Activated naive CD4-positive, alpha-beta T cell treated with anti-CD3 and anti-CD28 coated beads, Interleukin-2, amount 10 ng/mL, durations not matched to agents 7 days and 5 days (primary cell): ENCODE measurements around the gene NCBP1.
A peak's percentile ranks its signal among the peaks of the same experiment; 100 is the strongest.

Experiments used
- CTCF ChIA-PET: fragments of 350-600 bp; sonication (Branson Sonifier 250); formaldehyde crosslinking; loops from one replicate; lab custom pipeline; 2021; ENCODE audit warnings: antibody characterized with exemption; lab: Charles Lee
- DNase-seq: peaks from one replicate; pipeline ENCODE4 v3.0.0-alpha.2; 2020
- H3K27ac Mint-ChIP-seq: one replicate; pipeline ENCODE4 v1.8.0; 2021; ENCODE audit warnings: mild to moderate bottlenecking, moderate library complexity, mixed read lengths
- H3K27me3 Mint-ChIP-seq: one replicate; pipeline ENCODE4 v1.8.0; 2021; ENCODE audit warnings: mild to moderate bottlenecking, mixed read lengths
- H3K36me3 Mint-ChIP-seq: one replicate; pipeline ENCODE4 v1.8.0; 2021; ENCODE audit warnings: mixed read lengths
- H3K4me1 Mint-ChIP-seq: one replicate; pipeline ENCODE4 v1.8.0; 2021; ENCODE audit warnings: mixed read lengths
- H3K4me3 Mint-ChIP-seq: one replicate; pipeline ENCODE4 v1.8.0; 2021; ENCODE audit warnings: mild to moderate bottlenecking, moderate library complexity, mixed read lengths
- H3K9me3 Mint-ChIP-seq: one replicate; pipeline ENCODE4 v1.8.0; 2021; ENCODE audit warnings: mixed read lengths

Gene NCBP1

GRCh38 chr9:97670586-97670985 lies 37.0 kb downstream of the NCBP1 start:
- CTCF ChIA-PET = interaction anchor here (1.1 to 1.8 kb wide), 2 partner anchors 25 to 259 kb away, joined by 4 read pairs; no protein-coding TSS in a partner anchor
- peaks cover 66% of the 10 kb centered on the region for H3K36me3 Mint-ChIP-seq
- no peak overlapping the region for H3K4me3 Mint-ChIP-seq
- no peaks in the 10 kb centered on the region for H3K9me3 Mint-ChIP-seq
- DNase-seq = no peak
- H3K4me1 Mint-ChIP-seq = peaks cover 11% of the 10 kb centered on the region
- no peak overlapping the region for H3K27ac Mint-ChIP-seq
- H3K27me3 Mint-ChIP-seq = no peaks in the 10 kb centered on the region

GRCh38 chr9:97672403-97672802 lies 38.8 kb downstream of the NCBP1 start:
- Mint-ChIP-seq H3K27ac (no peak overlapping the region), H3K4me3 (no peak overlapping the region), H3K27me3 (no peaks in the 10 kb centered on the region), H3K4me1 (no peaks in the 10 kb centered on the region), H3K9me3 (no peaks in the 10 kb centered on the region), H3K36me3 (peaks cover 64% of the 10 kb centered on the region)
- DNase-seq = no peak
- CTCF ChIA-PET = no interaction called here

- no peaks in the 10 kb centered on the region for H3K27me3 Mint-ChIP-seq
- CTCF ChIA-PET = interaction anchor here (0.8 kb wide), 1 partner anchor 228 kb away, joined by 3 read pairs; no protein-coding TSS in a partner anchor
- H3K36me3 Mint-ChIP-seq = peaks cover 65% of the 10 kb centered on the region
- DNase-seq = no peak
- H3K4me1 Mint-ChIP-seq = no peaks in the 10 kb centered on the region
- H3K4me3 Mint-ChIP-seq = no peak overlapping the region
- H3K9me3 Mint-ChIP-seq = no peaks in the 10 kb centered on the region
- no peak overlapping the region for H3K27ac Mint-ChIP-seq
Measured at GRCh38 chr9:97673922-97674321, 40.3 kb downstream of the NCBP1 start.

- Mint-ChIP-seq H3K27me3 (no peaks in the 10 kb centered on the region), H3K9me3 (no peaks in the 10 kb centered on the region), H3K4me1 (no peaks in the 10 kb centered on the region), H3K36me3 (peaks cover 60% of the 10 kb centered on the region), H3K4me3 (no peak overlapping the region), H3K27ac (no peak overlapping the region)
- DNase-seq = no peak
- CTCF ChIA-PET = no interaction called here
Measured at GRCh38 chr9:97675655-97676054, 42.0 kb downstream of the NCBP1 start.

- CTCF ChIA-PET = no interaction called here
- no peaks in the 10 kb centered on the region for H3K9me3 Mint-ChIP-seq
- peaks cover 45% of the 10 kb centered on the region for H3K36me3 Mint-ChIP-seq
- no peaks in the 10 kb centered on the region for H3K4me1 Mint-ChIP-seq
- H3K27me3 Mint-ChIP-seq = no peaks in the 10 kb centered on the region
- DNase-seq = no peak
- H3K27ac Mint-ChIP-seq = no peak overlapping the region
- H3K4me3 Mint-ChIP-seq = no peak overlapping the region
Measured at GRCh38 chr9:97682242-97682641, 48.6 kb downstream of the NCBP1 start.

GRCh38 chr9:97688654-97689053 lies 55.0 kb downstream of the NCBP1 start:
- Mint-ChIP-seq H3K36me3 (peaks cover 54% of the 10 kb centered on the region), H3K27ac (no peak overlapping the region), H3K4me3 (no peak overlapping the region), H3K9me3 (no peaks in the 10 kb centered on the region), H3K4me1 (peaks cover 4% of the 10 kb centered on the region), H3K27me3 (no peaks in the 10 kb centered on the region)
- no peak for DNase-seq
- CTCF ChIA-PET = no interaction called here

GRCh38 chr9:97689401-97690180 lies 56.0 kb downstream of the NCBP1 start:
- H3K27me3 Mint-ChIP-seq = no peaks in the 10 kb centered on the region
- H3K9me3 Mint-ChIP-seq = no peaks in the 10 kb centered on the region
- H3K36me3 Mint-ChIP-seq = peaks cover 53% of the 10 kb centered on the region
- H3K27ac Mint-ChIP-seq = no peak overlapping the region
- CTCF ChIA-PET = interaction anchor here (0.7 to 1.4 kb wide), 2 partner anchors 8 to 19 kb away, joined by 3 to 6 read pairs; partner anchors contain the start of gene XPA
- no peak overlapping the region for H3K4me3 Mint-ChIP-seq
- peaks cover 14% of the 10 kb centered on the region for H3K4me1 Mint-ChIP-seq
- DNase-seq = no peak

- Mint-ChIP-seq H3K27me3 (peaks cover 5% of the 10 kb centered on the region), H3K27ac (no peak overlapping the region), H3K36me3 (peaks cover 36% of the 10 kb centered on the region), H3K4me3 (no peak overlapping the region), H3K9me3 (no peaks in the 10 kb centered on the region), H3K4me1 (peaks cover 54% of the 10 kb centered on the region)
- CTCF ChIA-PET = no interaction called here
- DNase-seq = no peak
Measured at GRCh38 chr9:97694769-97695168, 61.1 kb downstream of the NCBP1 start.

GRCh38 chr9:97695390-97695789 lies 61.8 kb downstream of the NCBP1 start:
- CTCF ChIA-PET = interaction anchor here (0.6 to 1.5 kb wide), 4 partner anchors 11 to 195 kb away, joined by 3 to 4 read pairs (median 4); no protein-coding TSS in a partner anchor
- peaks cover 33% of the 10 kb centered on the region for H3K36me3 Mint-ChIP-seq
- H3K4me1 Mint-ChIP-seq = peaks cover 55% of the 10 kb centered on the region
- peaks cover 11% of the 10 kb centered on the region for H3K27me3 Mint-ChIP-seq
- no peak overlapping the region for H3K27ac Mint-ChIP-seq
- peak overlapping the region; percentile 83 for H3K4me3 Mint-ChIP-seq
- no peak for DNase-seq
- no peaks in the 10 kb centered on the region for H3K9me3 Mint-ChIP-seq

GRCh38 chr9:97695995-97696802 lies 62.6 kb downstream of the NCBP1 start:
- CTCF ChIA-PET = interaction anchor here (0.6 to 1.8 kb wide), 7 partner anchors 10 to 284 kb away, joined by 3 to 6 read pairs (median 4); partner anchors contain the start of genes NCBP1, TDRD7, TRMO and TSTD2
- peak overlapping the region; percentile 86 for H3K27ac Mint-ChIP-seq
- peak overlapping the region; percentile 83 for H3K4me3 Mint-ChIP-seq
- no peak for DNase-seq
- H3K4me1 Mint-ChIP-seq = peaks cover 55% of the 10 kb centered on the region
- peaks cover 14% of the 10 kb centered on the region for H3K27me3 Mint-ChIP-seq
- H3K9me3 Mint-ChIP-seq = no peaks in the 10 kb centered on the region
- H3K36me3 Mint-ChIP-seq = peaks cover 28% of the 10 kb centered on the region

- Mint-ChIP-seq H3K27ac (peak within 1 kb of the TSS; percentile 86), H3K4me1 (peaks cover 55% of the 10 kb centered on the region), H3K9me3 (no peaks in the 10 kb centered on the region), H3K36me3 (peaks cover 25% of the 10 kb centered on the region), H3K4me3 (peak within 1 kb of the TSS; percentile 83), H3K27me3 (peaks cover 17% of the 10 kb centered on the region)
- CTCF ChIA-PET = interaction anchor here (0.8 to 1.8 kb wide), 7 partner anchors 8 to 310 kb away, joined by 3 to 6 read pairs (median 4); partner anchors contain the start of genes NCBP1, TDRD7, TRMO and TSTD2
- peak; percentile 98 for DNase-seq
Measured at GRCh38 chr9:97696803-97697601, 63.4 kb downstream of the NCBP1 start, which contains the start of gene XPA. Gene XPA (minus strand): TSS chr9:97697340. CDS start chr9:97697292, 48 bp downstream.

- H3K9me3 Mint-ChIP-seq = no peaks in the 10 kb centered on the region
- peaks cover 22% of the 10 kb centered on the region for H3K36me3 Mint-ChIP-seq
- CTCF ChIA-PET = interaction anchor here (0.8 to 1.5 kb wide), 2 partner anchors 9 to 310 kb away, joined by 3 to 6 read pairs; no protein-coding TSS in a partner anchor
- H3K4me1 Mint-ChIP-seq = peaks cover 55% of the 10 kb centered on the region
- peak overlapping the region; percentile 86 for H3K27ac Mint-ChIP-seq
- H3K27me3 Mint-ChIP-seq = peaks cover 17% of the 10 kb centered on the region
- no peak for DNase-seq
- peak overlapping the region; percentile 83 for H3K4me3 Mint-ChIP-seq
Measured at GRCh38 chr9:97697837-97698236, 64.2 kb downstream of the NCBP1 start.

- H3K27me3 Mint-ChIP-seq = peaks cover 20% of the 10 kb centered on the region
- no peak for DNase-seq
- CTCF ChIA-PET = no interaction called here
- H3K4me3 Mint-ChIP-seq = no peak overlapping the region
- no peaks in the 10 kb centered on the region for H3K9me3 Mint-ChIP-seq
- H3K27ac Mint-ChIP-seq = no peak overlapping the region
- peaks cover 14% of the 10 kb centered on the region for H3K36me3 Mint-ChIP-seq
- H3K4me1 Mint-ChIP-seq = peaks cover 54% of the 10 kb centered on the region
Measured at GRCh38 chr9:97698865-97699264, 65.2 kb downstream of the NCBP1 start.
